PC-3 (cell line): ENCODE data around the gene PPP1R26.

Source experiments
- EZH2phosphoT487 ChIP-seq: fragments of 300-600 bp; sonication (generic); IDR thresholded peaks from 2 replicates; pipeline ENCODE4 v1.6.1; 2018; ENCODE audit warnings: mild to moderate bottlenecking, antibody characterized with exemption, low read length, borderline replicate concordance
- TF ChIP-seq, protein P1 (sequence below): fragments of 300-600 bp; sonication (generic); conservative IDR thresholded peaks from 2 replicates; pipeline ENCODE4 v1.5.1; 2017; ENCODE audit warnings: antibody characterized with exemption, low read depth, mild to moderate bottlenecking, low read length

DNA sequence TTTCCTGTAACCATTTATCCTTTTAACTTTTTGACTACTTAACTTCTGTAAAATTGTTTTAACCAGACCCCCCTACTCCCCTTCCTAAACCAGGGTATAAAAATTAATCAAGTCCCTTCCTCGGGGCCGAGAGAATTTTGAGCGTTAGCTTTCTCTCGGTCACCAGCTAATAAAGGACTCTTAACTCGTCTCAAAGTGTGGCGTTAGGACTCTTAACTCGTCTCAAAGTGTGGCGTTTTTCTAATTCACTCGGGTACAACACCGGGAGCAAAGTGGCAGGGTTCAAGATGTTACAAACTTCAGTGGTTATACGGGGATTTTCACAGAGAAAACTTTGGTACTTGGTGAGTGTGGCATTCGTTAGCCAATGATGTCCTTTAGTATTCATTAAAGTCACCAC is 39.7 kb upstream of the PPP1R26 start:
- TF ChIP-seq, protein P1, sequence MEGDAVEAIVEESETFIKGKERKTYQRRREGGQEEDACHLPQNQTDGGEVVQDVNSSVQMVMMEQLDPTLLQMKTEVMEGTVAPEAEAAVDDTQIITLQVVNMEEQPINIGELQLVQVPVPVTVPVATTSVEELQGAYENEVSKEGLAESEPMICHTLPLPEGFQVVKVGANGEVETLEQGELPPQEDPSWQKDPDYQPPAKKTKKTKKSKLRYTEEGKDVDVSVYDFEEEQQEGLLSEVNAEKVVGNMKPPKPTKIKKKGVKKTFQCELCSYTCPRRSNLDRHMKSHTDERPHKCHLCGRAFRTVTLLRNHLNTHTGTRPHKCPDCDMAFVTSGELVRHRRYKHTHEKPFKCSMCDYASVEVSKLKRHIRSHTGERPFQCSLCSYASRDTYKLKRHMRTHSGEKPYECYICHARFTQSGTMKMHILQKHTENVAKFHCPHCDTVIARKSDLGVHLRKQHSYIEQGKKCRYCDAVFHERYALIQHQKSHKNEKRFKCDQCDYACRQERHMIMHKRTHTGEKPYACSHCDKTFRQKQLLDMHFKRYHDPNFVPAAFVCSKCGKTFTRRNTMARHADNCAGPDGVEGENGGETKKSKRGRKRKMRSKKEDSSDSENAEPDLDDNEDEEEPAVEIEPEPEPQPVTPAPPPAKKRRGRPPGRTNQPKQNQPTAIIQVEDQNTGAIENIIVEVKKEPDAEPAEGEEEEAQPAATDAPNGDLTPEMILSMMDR, result no peak
- TF ChIP-seq EZH2phosphoT487, result no peak
